Anterior cingulate cortex (tissue), 58 donors: ENCODE results near the gene HACD2.

ENCODE experiments used
- DNase-seq, 58 donors: peaks; one replicate each; lab custom pipeline; 2025; lab: John Stamatoyannopoulos, UW

Gene HACD2

GRCh38 chr3:123533554-123534159 is 51.2 kb downstream of the HACD2 start:
- no peak for DNase-seq

GRCh38 chr3:123528130-123528529 is 56.7 kb downstream of the HACD2 start:
- no peak for DNase-seq

- DNase-seq = no peak
Observed at GRCh38 chr3:123527046-123527445, 57.8 kb downstream of the HACD2 start.

- DNase-seq = no peak
Observed at GRCh38 chr3:123526474-123526873, 58.4 kb downstream of the HACD2 start.

- no peak for DNase-seq
Observed at GRCh38 chr3:123525433-123525832, 59.4 kb downstream of the HACD2 start.

- no peak for DNase-seq
Observed at GRCh38 chr3:123524981-123525380, 59.9 kb downstream of the HACD2 start.

GRCh38 chr3:123523023-123523412 is 61.8 kb downstream of the HACD2 start:
- DNase-seq = peak in 4 of 58 donors; percentile 4 to 33 (median 20)

- DNase-seq = peak in 1 of 58 donors; percentile 10
Observed at GRCh38 chr3:123522320-123523022, 62.4 kb downstream of the HACD2 start.

- DNase-seq = no peak
Observed at GRCh38 chr3:123521179-123521969, 63.5 kb downstream of the HACD2 start.

- DNase-seq = no peak
Observed at GRCh38 chr3:123520656-123521055, 64.2 kb downstream of the HACD2 start.

- no peak for DNase-seq
Observed at GRCh38 chr3:123518892-123519485, 65.9 kb downstream of the HACD2 start.

GRCh38 chr3:123511726-123512125 is 73.1 kb downstream of the HACD2 start:
- DNase-seq = no peak

- DNase-seq = no peak
Observed at GRCh38 chr3:123511084-123511483, 73.8 kb downstream of the HACD2 start.

GRCh38 chr3:123508178-123508577 is 76.7 kb downstream of the HACD2 start:
- peak in 17 of 58 donors; percentile 3 to 30 (median 11) for DNase-seq

GRCh38 chr3:123505820-123506219 is 79.0 kb downstream of the HACD2 start:
- no peak for DNase-seq

GRCh38 chr3:123503203-123503602 is 81.7 kb downstream of the HACD2 start:
- no peak for DNase-seq

- no peak for DNase-seq
Observed at GRCh38 chr3:123499322-123499721, 85.5 kb downstream of the HACD2 start.

- DNase-seq = no peak
Observed at GRCh38 chr3:123498761-123499160, 86.1 kb downstream of the HACD2 start.

- DNase-seq = no peak
Observed at GRCh38 chr3:123493912-123494311, 90.9 kb downstream of the HACD2 start.

GRCh38 chr3:123491966-123492587 is 92.8 kb downstream of the HACD2 start:
- no peak for DNase-seq
